Panc1 (cell line): ENCODE results near the gene ZNF608. TPM values are rescaled to one million over a fixed set of nuclear protein-coding genes. Genes with fewer than 3 reads are reported as not detected.

Source experiments
- ATAC-seq: fragments of 200-7000 bp; cut with Tn5 transposase; 2 replicates; pipeline ENCODE4 v1.9.1; 2020; ENCODE audit warnings: mild to moderate bottlenecking, moderate library complexity
- BruUV-seq: library from RNA; stranded (reverse); fragments of 400-500 nt; replicated peaks from 2 replicates; lab custom pipeline; 2021; lab: Mats Ljungman, UMichigan
- CTCF ChIA-PET: fragments of 300-600 bp; sonication (Branson Sonifier 250); formaldehyde crosslinking; loops from one replicate; lab custom pipeline; 2022; ENCODE audit warnings: antibody characterized with exemption; lab: Charles Lee
- POLR2A ChIA-PET: fragments of 300-600 bp; sonication (Branson Sonifier 250); formaldehyde crosslinking; loops from one replicate; lab custom pipeline; 2022; ENCODE audit warnings: antibody characterized with exemption; lab: Charles Lee
- DNase-seq: peaks from one replicate; pipeline ENCODE4 v3.0.0-alpha.2; 2010; ENCODE audit warnings: low read depth, low spot score
- H3K27ac ChIP-seq: 2 replicates; pipeline ENCODE4 v1.5.1; 2011; ENCODE audit warnings: mild to moderate bottlenecking, low read length, inconsistent platforms
- H3K27me3 ChIP-seq: fragments of 200-500 bp; sonication (Bioruptor generic); 2 replicates; pipeline ENCODE4 v1.6.0; 2014; ENCODE audit warnings: low read length, inconsistent platforms; ENCODE audit not compliant: control insufficient read depth, insufficient read depth
- H3K36me3 ChIP-seq: fragments of 200-500 bp; sonication (Bioruptor generic); 2 replicates; pipeline ENCODE4 v1.5.1; 2014; ENCODE audit warnings: inconsistent platforms, mild to moderate bottlenecking, low read length, moderate library complexity; ENCODE audit not compliant: control insufficient read depth, insufficient read depth
- H3K4me1 ChIP-seq: 2 replicates; pipeline ENCODE4 v1.5.1; 2011; ENCODE audit warnings: inconsistent platforms, mild to moderate bottlenecking, low read length, moderate library complexity; ENCODE audit not compliant: control insufficient read depth, insufficient read depth
- H3K4me3 ChIP-seq, 2 experiments: 2 replicates each; pipeline ENCODE4 v1.5.1; 2011 to 2012; ENCODE audit warnings: low read depth in 2 of 2, low read length in 2 of 2, mild to moderate bottlenecking in 2 of 2, inconsistent platforms in 1 of 2, moderate library complexity in 1 of 2
- H3K9me3 ChIP-seq: fragments of 200-500 bp; sonication (Bioruptor generic); 2 replicates; pipeline ENCODE4 v1.5.1; 2014; ENCODE audit warnings: low read depth, mild to moderate bottlenecking, inconsistent platforms, low read length, moderate library complexity; ENCODE audit not compliant: control insufficient read depth, insufficient read depth
- POLR2AphosphoS5 ChIP-seq: IDR thresholded peaks from 2 replicates; pipeline ENCODE4 v1.6.1; 2012; ENCODE audit warnings: mild to moderate bottlenecking, low read depth, low read length, moderate library complexity
- SIN3A ChIP-seq: IDR thresholded peaks from 2 replicates; pipeline ENCODE4 v1.6.1; 2012; ENCODE audit warnings: low read depth, mild to moderate bottlenecking, low read length, moderate library complexity, borderline replicate concordance; ENCODE audit not compliant: insufficient read depth
- TCF7L2 ChIP-seq: IDR thresholded peaks from 2 replicates; pipeline ENCODE4 v1.6.1; 2011; ENCODE audit warnings: mild to moderate bottlenecking, low read depth, low read length, inconsistent platforms
- in situ Hi-C: cut with HindIII; loops from 2 replicates; pipeline ENCODE4 v1.10.0; 2016; ENCODE audit warnings: low sequenced_read_pairs, low pct_unique_long_range_greater_than_20kb
- intact Hi-C: fragments of 100-400 bp; cut with micrococcal nuclease; formaldehyde crosslinking; loops from one replicate; pipeline ENCODE4 v1.10.0; 2022; ENCODE audit not compliant: unreplicated experiment
- total RNA-seq: library from RNA; stranded (reverse); gene quantifications from one replicate; pipeline ENCODE4 v1.2.1, GENCODE V29; 2021; ENCODE audit not compliant: unreplicated experiment
- TF ChIP-seq, protein P1 (sequence below): fragments of 450-650 bp; IDR thresholded peaks from 2 replicates; pipeline ENCODE4 v1.5.1; 2017; ENCODE audit warnings: mild to moderate bottlenecking
- TF ChIP-seq, protein P2 (sequence below), 2 experiments: IDR thresholded peaks; 2 replicates each; pipeline ENCODE4 v1.6.1; 2011 to 2012; ENCODE audit warnings: low read depth in 2 of 2, control low read depth in 1 of 2, low read length in 1 of 2, mild to moderate bottlenecking in 1 of 2, moderate library complexity in 1 of 2; ENCODE audit not compliant: insufficient read depth in 1 of 2

ZNF608 gene
- total RNA-seq, 1 experiment from 2014 or later: 37.5 TPM

DNA sequence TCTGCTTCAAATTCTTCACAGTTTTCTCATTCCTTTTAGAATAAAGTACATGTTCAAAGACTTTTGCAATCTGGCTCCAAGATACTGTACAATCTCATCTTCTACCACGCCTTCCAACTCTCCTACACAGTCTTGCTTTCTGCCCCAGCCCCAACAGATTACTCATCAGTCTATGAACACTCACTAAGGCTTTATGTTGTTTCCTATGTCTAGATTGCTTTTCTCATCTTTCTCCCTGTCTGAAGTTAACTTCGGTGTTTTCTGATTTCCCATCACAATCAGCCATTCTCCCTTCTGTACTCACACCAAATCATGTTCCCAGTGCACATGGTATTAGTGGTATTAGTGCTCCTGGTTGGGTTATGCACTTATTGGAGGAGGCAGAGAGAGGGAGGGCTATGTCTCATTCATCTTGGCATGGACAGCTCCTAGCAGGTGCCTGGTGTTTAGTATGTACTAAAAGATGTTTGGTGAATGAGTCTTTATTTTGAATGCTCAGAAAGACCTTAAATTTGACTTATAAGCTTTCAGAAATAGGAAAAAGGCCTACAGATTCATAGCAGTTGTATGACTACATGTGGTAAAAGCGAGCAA is 44.0 kb upstream of the ZNF608 start:
- no peak overlapping the region for H3K4me3 ChIP-seq
- ChIA-PET POLR2A (no interaction called here), CTCF (no interaction called here)
- no TSS peak for BruUV-seq
- ATAC-seq (no peak), DNase-seq (no peak)
- no peaks in the 10 kb centered on the region for H3K27me3 ChIP-seq
- no peaks in the 10 kb centered on the region for H3K36me3 ChIP-seq
- intact Hi-C loops: no loop called here
- no peaks in the 10 kb centered on the region; the same call in 1 of the 2 replicates for H3K4me1 ChIP-seq
- in situ Hi-C loops: no loop called here
- H3K9me3 ChIP-seq: no peaks in the 10 kb centered on the region
- peak overlapping the region; percentile 60 for H3K27ac ChIP-seq
- TF ChIP-seq POLR2AphosphoS5 (no peak), SIN3A (no peak), TCF7L2 (no peak)
- TF ChIP-seq, protein P1, sequence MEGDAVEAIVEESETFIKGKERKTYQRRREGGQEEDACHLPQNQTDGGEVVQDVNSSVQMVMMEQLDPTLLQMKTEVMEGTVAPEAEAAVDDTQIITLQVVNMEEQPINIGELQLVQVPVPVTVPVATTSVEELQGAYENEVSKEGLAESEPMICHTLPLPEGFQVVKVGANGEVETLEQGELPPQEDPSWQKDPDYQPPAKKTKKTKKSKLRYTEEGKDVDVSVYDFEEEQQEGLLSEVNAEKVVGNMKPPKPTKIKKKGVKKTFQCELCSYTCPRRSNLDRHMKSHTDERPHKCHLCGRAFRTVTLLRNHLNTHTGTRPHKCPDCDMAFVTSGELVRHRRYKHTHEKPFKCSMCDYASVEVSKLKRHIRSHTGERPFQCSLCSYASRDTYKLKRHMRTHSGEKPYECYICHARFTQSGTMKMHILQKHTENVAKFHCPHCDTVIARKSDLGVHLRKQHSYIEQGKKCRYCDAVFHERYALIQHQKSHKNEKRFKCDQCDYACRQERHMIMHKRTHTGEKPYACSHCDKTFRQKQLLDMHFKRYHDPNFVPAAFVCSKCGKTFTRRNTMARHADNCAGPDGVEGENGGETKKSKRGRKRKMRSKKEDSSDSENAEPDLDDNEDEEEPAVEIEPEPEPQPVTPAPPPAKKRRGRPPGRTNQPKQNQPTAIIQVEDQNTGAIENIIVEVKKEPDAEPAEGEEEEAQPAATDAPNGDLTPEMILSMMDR: no peak

DNA sequence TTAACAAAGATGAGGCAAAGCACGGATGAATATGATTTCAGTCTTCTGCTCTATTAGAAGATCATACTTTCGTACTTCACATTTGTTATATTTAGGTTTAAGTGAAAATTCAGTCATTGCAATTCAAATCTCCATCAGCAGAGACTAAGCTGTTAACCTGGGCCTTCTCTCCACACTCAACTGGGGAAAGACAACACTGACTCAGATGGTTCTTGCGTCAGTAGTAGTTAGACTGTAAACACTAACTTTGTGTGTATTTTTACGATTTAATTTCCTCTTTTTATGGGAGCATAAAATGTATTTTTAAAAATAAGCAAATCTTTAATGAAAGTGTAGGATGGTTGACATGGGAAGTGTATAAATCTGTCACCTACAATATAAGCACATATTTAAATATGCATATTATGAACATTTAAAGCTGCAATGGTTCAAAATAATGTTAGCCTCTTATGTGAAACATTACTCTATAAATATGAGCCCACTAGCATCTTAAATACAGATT is 42.7 kb upstream of the ZNF608 start:
- CTCF ChIA-PET: no interaction called here
- no peak for ATAC-seq
- in situ Hi-C loops: no loop called here

More for the DNA sequence above, 42.7 kb upstream of the ZNF608 start:
- no TSS peak for BruUV-seq
- TF ChIP-seq SIN3A (no peak), TCF7L2 (no peak), POLR2AphosphoS5 (no peak)
- TF ChIP-seq, protein P1: no peak
- TF ChIP-seq, protein P2, sequence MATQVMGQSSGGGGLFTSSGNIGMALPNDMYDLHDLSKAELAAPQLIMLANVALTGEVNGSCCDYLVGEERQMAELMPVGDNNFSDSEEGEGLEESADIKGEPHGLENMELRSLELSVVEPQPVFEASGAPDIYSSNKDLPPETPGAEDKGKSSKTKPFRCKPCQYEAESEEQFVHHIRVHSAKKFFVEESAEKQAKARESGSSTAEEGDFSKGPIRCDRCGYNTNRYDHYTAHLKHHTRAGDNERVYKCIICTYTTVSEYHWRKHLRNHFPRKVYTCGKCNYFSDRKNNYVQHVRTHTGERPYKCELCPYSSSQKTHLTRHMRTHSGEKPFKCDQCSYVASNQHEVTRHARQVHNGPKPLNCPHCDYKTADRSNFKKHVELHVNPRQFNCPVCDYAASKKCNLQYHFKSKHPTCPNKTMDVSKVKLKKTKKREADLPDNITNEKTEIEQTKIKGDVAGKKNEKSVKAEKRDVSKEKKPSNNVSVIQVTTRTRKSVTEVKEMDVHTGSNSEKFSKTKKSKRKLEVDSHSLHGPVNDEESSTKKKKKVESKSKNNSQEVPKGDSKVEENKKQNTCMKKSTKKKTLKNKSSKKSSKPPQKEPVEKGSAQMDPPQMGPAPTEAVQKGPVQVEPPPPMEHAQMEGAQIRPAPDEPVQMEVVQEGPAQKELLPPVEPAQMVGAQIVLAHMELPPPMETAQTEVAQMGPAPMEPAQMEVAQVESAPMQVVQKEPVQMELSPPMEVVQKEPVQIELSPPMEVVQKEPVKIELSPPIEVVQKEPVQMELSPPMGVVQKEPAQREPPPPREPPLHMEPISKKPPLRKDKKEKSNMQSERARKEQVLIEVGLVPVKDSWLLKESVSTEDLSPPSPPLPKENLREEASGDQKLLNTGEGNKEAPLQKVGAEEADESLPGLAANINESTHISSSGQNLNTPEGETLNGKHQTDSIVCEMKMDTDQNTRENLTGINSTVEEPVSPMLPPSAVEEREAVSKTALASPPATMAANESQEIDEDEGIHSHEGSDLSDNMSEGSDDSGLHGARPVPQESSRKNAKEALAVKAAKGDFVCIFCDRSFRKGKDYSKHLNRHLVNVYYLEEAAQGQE (IDR thresholded peaks at IDR 0.05; ENCODE audit: insufficient read depth in 1 of 2, low read depth in 2 of 2, low read length in 1 of 2): no peak
- Histone ChIP-seq H3K4me3 (no peak overlapping the region), H3K27ac (no peak overlapping the region), H3K4me1 (no peaks in the 10 kb centered on the region; the same call in 1 of the 2 replicates), H3K36me3 (no peaks in the 10 kb centered on the region), H3K9me3 (no peaks in the 10 kb centered on the region), H3K27me3 (no peaks in the 10 kb centered on the region)
- intact Hi-C loops: no loop called here
- DNase-seq: no peak
- POLR2A ChIA-PET: no interaction called here
